ENCODE data around the gene KCNJ10.
A peak's percentile ranks its signal among the peaks of the same experiment; 100 is the strongest.

KCNJ10 gene

DNA sequence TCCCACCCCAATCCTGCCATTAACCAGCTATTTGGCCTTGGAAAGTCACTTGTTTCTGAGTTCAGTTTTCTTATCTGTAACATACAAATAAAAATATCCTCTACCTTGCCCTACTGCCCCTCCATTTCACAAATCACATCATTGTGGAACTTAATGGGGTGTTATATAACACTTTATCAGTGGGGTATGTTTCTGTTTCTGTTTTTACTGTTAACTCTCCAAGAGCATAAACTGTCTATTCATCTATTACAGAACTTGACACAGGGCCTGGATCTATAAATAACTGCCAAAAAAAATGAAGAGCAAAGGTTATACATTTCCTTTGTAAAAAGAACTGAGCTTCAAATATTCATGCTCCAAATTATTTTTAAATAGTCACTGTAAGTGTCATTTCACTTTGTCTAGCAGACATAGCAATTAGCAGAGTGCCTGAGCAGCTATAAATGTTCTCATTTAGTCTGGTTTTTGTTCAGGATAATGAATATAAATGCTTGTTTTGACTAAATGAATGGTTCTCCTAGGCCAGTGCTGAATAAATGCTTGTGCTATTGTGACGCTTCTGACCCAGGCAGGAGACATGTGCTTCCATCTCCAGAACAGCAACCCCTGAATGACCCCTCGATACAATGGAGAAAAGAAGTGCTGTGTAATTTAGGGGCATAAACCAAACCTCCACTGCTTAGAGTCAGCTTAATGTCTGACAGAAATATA, 45.6 kb downstream of the KCNJ10 start (continued):
- TF ChIP-seq ZXDB (tag by site-specific recombination; IDR thresholded peaks at IDR 0.05), result peak; percentile 76; the same call in 1 of the 2 replicates
- TF ChIP-seq ZNF785 (tag by site-specific recombination; IDR thresholded peaks at IDR 0.05), result no peak
- no peak for TF ChIP-seq RBAK (tag by site-specific recombination; IDR thresholded peaks at IDR 0.05)
- TF ChIP-seq, protein P1, sequence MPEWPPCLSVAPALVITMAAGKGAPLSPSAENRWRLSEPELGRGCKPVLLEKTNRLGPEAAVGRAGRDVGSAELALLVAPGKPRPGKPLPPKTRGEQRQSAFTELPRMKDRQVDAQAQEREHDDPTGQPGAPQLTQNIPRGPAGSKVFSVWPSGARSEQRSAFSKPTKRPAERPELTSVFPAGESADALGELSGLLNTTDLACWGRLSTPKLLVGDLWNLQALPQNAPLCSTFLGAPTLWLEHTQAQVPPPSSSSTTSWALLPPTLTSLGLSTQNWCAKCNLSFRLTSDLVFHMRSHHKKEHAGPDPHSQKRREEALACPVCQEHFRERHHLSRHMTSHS (tag by site-specific recombination; IDR thresholded peaks at IDR 0.05), result no peak
- TF ChIP-seq ZBTB8A (tag by site-specific recombination; IDR thresholded peaks at IDR 0.05), result no peak
- TF ChIP-seq, protein P2, sequence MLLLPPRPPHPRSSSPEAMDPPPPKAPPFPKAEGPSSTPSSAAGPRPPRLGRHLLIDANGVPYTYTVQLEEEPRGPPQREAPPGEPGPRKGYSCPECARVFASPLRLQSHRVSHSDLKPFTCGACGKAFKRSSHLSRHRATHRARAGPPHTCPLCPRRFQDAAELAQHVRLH (tag by site-specific recombination; IDR thresholded peaks at IDR 0.05), result peak; percentile 52; the same call in 1 of the 2 replicates
- peak; percentile 72 for TF ChIP-seq SP7 (tag by site-specific recombination; IDR thresholded peaks at IDR 0.05)
- TF ChIP-seq, protein P3, sequence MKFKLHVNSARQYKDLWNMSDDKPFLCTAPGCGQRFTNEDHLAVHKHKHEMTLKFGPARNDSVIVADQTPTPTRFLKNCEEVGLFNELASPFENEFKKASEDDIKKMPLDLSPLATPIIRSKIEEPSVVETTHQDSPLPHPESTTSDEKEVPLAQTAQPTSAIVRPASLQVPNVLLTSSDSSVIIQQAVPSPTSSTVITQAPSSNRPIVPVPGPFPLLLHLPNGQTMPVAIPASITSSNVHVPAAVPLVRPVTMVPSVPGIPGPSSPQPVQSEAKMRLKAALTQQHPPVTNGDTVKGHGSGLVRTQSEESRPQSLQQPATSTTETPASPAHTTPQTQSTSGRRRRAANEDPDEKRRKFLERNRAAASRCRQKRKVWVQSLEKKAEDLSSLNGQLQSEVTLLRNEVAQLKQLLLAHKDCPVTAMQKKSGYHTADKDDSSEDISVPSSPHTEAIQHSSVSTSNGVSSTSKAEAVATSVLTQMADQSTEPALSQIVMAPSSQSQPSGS (tag by site-specific recombination; IDR thresholded peaks at IDR 0.05; ENCODE audit: low read depth), result no peak

DNA sequence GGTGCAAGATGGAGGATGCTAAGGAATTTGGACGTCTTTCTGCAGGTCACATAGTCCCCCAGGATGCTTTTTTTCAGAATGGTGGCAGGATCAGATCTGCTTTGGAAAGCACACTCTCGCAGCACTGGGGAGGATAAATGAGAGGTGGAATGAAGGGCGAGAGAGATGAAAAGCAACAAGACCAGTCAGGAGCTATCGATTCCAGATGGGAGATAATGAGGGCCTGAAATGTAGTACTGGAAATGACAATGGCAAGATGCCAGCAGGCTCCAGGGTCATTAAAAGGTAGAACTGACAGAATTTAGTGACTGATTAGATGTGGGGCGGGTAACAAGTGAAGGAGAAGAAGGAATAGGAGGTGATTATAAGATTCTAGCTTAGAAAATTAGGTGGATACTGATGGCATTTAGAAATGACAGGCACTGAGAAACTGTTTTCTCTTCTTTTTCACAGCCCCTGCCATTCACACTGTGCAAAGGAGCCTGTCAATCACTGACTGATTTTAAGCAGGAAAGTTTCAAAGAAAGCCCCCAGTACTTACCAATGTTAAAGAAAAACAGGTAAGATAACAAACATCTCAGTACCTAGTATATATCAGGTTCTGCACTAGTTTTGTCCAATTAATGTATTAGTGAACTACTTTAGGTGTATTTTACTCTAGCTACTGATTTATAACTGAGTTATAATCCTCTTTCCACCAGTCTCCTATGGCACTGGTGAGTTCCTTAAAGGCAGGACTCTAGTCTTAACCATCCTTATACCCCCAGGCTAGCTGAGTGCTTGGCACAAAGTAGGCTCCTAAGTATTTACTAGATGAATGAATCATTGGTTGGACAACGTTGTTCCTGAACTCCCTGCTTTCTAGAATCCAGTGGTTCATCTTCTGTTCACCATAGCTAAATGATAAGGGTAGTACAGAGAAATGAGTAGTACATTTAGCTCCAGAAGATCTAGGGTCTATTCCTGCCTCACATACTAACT, 47.3 kb downstream of the KCNJ10 start:
- H3K9me3 ChIP-seq (ENCODE audit: control insufficient read depth, insufficient read depth, low read depth, low read length), result no peaks in the 10 kb centered on the region
- H3K4me3 ChIP-seq (ENCODE audit: low read depth, low read length), result no peak overlapping the region
- CTCF ChIA-PET, result interaction anchor here (1.2 to 4.3 kb wide), 4 partner anchors 14 to 56 kb away, joined by 3 to 33 read pairs (median 6); no protein-coding TSS in a partner anchor
- H3K4me1 ChIP-seq (ENCODE audit: control insufficient read depth, insufficient read depth, low read length), result peaks cover 21% of the 10 kb centered on the region
- POLR2A ChIA-PET, result interaction anchor here (2.2 kb wide), 1 partner anchor 8 kb away, joined by 6 read pairs; no protein-coding TSS in a partner anchor
- H3K27ac ChIP-seq (ENCODE audit: extremely low read depth, low read depth, low read length), result no peak overlapping the region
- H3K36me3 ChIP-seq (ENCODE audit: control insufficient read depth in 2 of 2, insufficient read depth in 1 of 2, low read length in 2 of 2), result peaks cover 0 to 3% of the 10 kb centered on the region in 2 experiments; a peak in 1 of 3 replicates
- TF ChIP-seq ZNF335 (tag by site-specific recombination; conservative IDR thresholded peaks at IDR 0.05) (no peak), ZFP3 (tag by site-specific recombination; IDR thresholded peaks at IDR 0.05; ENCODE audit: low read depth) (no peak), ZIC2 (tag by site-specific recombination; IDR thresholded peaks at IDR 0.05) (no peak), ZBTB17 (tag by site-specific recombination; IDR thresholded peaks at IDR 0.05) (peak; percentile 86), ZNF10 (tag by site-specific recombination; IDR thresholded peaks at IDR 0.05) (0 out of 2 replicates have a peak, but pooled peaks have one; percentile 27), KLF10 (tag by site-specific recombination; IDR thresholded peaks at IDR 0.05) (no peak), HOXD13 (CRISPR knock-in tag; IDR thresholded peaks at IDR 0.05; ENCODE audit: borderline replicate concordance) (no peak), SP7 (tag by site-specific recombination; IDR thresholded peaks at IDR 0.05) (0 out of 2 replicates have a peak, but pooled peaks have one; percentile 53), ZNF785 (tag by site-specific recombination; IDR thresholded peaks at IDR 0.05) (no peak), ZNF140 (tag by site-specific recombination; IDR thresholded peaks at IDR 0.05) (no peak), SCRT1 (tag by site-specific recombination; IDR thresholded peaks at IDR 0.05; ENCODE audit: borderline replicate concordance) (0 out of 2 replicates have a peak, but pooled peaks have one; percentile 14), ZNF112 (tag by site-specific recombination; IDR thresholded peaks at IDR 0.05) (no peak)
- TF ChIP-seq, protein P4, sequence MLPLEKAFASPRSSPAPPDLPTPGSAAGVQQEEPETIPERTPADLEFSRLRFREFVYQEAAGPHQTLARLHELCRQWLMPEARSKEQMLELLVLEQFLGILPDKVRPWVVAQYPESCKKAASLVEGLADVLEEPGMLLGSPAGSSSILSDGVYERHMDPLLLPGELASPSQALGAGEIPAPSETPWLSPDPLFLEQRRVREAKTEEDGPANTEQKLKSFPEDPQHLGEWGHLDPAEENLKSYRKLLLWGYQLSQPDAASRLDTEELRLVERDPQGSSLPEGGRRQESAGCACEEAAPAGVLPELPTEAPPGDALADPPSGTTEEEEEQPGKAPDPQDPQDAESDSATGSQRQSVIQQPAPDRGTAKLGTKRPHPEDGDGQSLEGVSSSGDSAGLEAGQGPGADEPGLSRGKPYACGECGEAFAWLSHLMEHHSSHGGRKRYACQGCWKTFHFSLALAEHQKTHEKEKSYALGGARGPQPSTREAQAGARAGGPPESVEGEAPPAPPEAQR (tag by site-specific recombination; IDR thresholded peaks at IDR 0.05), result no peak
- TF ChIP-seq, protein P5, sequence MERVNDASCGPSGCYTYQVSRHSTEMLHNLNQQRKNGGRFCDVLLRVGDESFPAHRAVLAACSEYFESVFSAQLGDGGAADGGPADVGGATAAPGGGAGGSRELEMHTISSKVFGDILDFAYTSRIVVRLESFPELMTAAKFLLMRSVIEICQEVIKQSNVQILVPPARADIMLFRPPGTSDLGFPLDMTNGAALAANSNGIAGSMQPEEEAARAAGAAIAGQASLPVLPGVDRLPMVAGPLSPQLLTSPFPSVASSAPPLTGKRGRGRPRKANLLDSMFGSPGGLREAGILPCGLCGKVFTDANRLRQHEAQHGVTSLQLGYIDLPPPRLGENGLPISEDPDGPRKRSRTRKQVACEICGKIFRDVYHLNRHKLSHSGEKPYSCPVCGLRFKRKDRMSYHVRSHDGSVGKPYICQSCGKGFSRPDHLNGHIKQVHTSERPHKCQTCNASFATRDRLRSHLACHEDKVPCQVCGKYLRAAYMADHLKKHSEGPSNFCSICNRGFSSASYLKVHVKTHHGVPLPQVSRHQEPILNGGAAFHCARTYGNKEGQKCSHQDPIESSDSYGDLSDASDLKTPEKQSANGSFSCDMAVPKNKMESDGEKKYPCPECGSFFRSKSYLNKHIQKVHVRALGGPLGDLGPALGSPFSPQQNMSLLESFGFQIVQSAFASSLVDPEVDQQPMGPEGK (tag by site-specific recombination; IDR thresholded peaks at IDR 0.05), result no peak
- TF ChIP-seq, protein P3 (tag by site-specific recombination; IDR thresholded peaks at IDR 0.05; ENCODE audit: low read depth), result no peak
- TF ChIP-seq, protein P6, sequence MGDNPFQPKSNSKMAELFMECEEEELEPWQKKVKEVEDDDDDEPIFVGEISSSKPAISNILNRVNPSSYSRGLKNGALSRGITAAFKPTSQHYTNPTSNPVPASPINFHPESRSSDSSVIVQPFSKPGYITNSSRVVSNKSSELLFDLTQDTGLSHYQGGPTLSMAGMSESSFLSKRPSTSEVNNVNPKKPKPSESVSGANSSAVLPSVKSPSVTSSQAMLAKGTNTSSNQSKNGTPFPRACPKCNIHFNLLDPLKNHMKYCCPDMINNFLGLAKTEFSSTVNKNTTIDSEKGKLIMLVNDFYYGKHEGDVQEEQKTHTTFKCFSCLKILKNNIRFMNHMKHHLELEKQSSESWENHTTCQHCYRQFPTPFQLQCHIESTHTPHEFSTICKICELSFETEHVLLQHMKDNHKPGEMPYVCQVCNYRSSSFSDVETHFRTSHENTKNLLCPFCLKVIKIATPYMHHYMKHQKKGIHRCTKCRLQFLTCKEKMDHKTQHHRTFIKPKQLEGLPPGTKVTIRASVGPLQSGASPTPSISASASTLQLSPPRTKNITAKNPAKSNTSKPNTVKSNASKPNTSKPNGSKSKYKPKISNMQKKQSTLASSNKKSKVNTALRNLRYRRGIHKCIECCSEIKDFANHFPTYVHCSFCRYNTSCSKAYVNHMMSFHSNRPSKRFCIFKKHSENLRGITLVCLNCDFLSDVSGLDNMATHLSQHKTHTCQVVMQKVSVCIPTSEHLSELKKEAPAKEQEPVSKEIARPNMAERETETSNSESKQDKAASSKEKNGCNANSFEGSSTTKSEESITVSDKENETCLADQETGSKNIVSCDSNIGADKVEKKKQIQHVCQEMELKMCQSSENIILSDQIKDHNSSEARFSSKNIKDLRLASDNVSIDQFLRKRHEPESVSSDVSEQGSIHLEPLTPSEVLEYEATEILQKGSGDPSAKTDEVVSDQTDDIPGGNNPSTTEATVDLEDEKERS (tag by site-specific recombination; IDR thresholded peaks at IDR 0.05), result no peak
